Astrocyte (in vitro differentiated cells and primary cell): ENCODE measurements around the gene CLDN19.

Experiments used
- EZH2 ChIP-seq: IDR thresholded peaks from 2 replicates; pipeline ENCODE4 v1.6.1; 2012; ENCODE audit warnings: mild to moderate bottlenecking, low read length, inconsistent platforms; ENCODE audit not compliant: insufficient read depth
- TF ChIP-seq, protein P1 (sequence below): IDR thresholded peaks from 2 replicates; pipeline ENCODE4 v1.5.1; 2011; ENCODE audit warnings: low read depth, mild to moderate bottlenecking, inconsistent platforms, low read length, moderate library complexity; ENCODE audit not compliant: insufficient read depth

DNA sequence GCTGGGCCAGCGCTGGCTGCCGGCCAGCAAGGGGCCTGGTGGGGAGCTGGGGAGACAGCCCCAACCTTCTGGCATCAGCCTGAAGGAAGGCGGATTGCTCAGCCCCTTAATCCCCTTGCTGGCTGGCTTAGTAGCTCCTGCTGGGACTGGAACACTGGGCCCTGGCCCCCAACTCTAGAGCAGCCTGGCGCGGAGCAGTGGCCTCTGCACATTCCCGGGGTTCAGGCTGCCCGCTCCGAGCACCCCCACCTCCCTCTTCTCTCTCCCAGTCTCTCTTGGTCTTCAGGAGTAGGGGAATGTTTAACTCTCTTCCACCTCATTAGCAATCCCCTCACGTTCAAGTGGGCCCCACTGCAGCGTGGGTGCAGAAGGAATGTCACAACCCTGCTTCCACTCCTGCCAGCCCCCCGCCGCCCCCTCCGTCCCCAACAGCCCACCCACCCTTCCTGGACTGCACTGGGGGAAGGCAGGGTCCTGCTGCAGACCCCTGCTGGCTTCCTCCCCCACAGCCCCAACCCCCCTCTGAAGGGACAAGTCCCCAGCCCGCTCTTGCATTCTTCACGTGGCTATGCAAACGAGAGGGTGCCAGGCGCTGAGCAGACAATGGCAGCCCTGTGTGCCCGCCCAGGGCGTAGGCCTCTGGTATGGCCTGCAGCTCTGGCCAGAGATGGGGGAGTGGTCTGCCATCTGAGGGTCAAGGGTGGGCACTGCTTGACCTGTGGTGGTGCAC, 980 bp upstream of the CLDN19 start:
- no peak for TF ChIP-seq EZH2
- TF ChIP-seq, protein P1, sequence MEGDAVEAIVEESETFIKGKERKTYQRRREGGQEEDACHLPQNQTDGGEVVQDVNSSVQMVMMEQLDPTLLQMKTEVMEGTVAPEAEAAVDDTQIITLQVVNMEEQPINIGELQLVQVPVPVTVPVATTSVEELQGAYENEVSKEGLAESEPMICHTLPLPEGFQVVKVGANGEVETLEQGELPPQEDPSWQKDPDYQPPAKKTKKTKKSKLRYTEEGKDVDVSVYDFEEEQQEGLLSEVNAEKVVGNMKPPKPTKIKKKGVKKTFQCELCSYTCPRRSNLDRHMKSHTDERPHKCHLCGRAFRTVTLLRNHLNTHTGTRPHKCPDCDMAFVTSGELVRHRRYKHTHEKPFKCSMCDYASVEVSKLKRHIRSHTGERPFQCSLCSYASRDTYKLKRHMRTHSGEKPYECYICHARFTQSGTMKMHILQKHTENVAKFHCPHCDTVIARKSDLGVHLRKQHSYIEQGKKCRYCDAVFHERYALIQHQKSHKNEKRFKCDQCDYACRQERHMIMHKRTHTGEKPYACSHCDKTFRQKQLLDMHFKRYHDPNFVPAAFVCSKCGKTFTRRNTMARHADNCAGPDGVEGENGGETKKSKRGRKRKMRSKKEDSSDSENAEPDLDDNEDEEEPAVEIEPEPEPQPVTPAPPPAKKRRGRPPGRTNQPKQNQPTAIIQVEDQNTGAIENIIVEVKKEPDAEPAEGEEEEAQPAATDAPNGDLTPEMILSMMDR: no peak
